ENCODE results near the gene ZNRF3.

The ZNRF3 gene

GRCh38 chr22:28914201-28914600, 30.8 kb downstream of the ZNRF3 start:
- no peak for TF ChIP-seq CTCF (IDR thresholded peaks at IDR 0.05; ENCODE audit: low read depth, low read length, missing control alignments)
- H3K4me3 ChIP-seq (ENCODE audit: low read depth, low read length), result no peak overlapping the region
- no peak for DNase-seq (ENCODE audit: low read depth)

- no peak for DNase-seq (ENCODE audit: low read depth)
- TF ChIP-seq CTCF (IDR thresholded peaks at IDR 0.05; ENCODE audit: low read depth, low read length, missing control alignments), result no peak
Measured at GRCh38 chr22:28915969-28916368, 32.6 kb downstream of the ZNRF3 start.

GRCh38 chr22:28917747-28918549, 34.6 kb downstream of the ZNRF3 start:
- no peak overlapping the region for H3K4me3 ChIP-seq (ENCODE audit: low read depth, low read length)
- no peak for TF ChIP-seq CTCF (IDR thresholded peaks at IDR 0.05; ENCODE audit: low read depth, low read length, missing control alignments)
- DNase-seq (ENCODE audit: low read depth), result no peak

More at GRCh38 chr22:28915969-28916368, 32.6 kb downstream of the ZNRF3 start:
- no peak overlapping the region for H3K4me3 ChIP-seq (ENCODE audit: low read depth, low read length)

- TF ChIP-seq CTCF (IDR thresholded peaks at IDR 0.05; ENCODE audit: low read depth, low read length, missing control alignments), result no peak
- no peak overlapping the region for H3K4me3 ChIP-seq (ENCODE audit: low read depth, low read length)
- no peak for DNase-seq (ENCODE audit: low read depth)
Measured at GRCh38 chr22:28918550-28919271, 35.3 kb downstream of the ZNRF3 start.

GRCh38 chr22:28920757-28921584, 37.6 kb downstream of the ZNRF3 start:
- TF ChIP-seq CTCF (IDR thresholded peaks at IDR 0.05; ENCODE audit: low read depth, low read length, missing control alignments), result no peak
- no peak overlapping the region for H3K4me3 ChIP-seq (ENCODE audit: low read depth, low read length)
- DNase-seq (ENCODE audit: low read depth), result no peak

- TF ChIP-seq CTCF (IDR thresholded peaks at IDR 0.05; ENCODE audit: low read depth, low read length, missing control alignments), result no peak
- DNase-seq (ENCODE audit: low read depth), result no peak
Measured at GRCh38 chr22:28921585-28921879, 38.2 kb downstream of the ZNRF3 start.

More at GRCh38 chr22:28921585-28921879, 38.2 kb downstream of the ZNRF3 start:
- H3K4me3 ChIP-seq (ENCODE audit: low read depth, low read length), result no peak overlapping the region

All from GM12864 (cell line).